Loucy (cell line): Measurements from ENCODE around the gene POLR3GL.

Source experiments
- H2AFZ ChIP-seq: fragments of 200-600 bp; sonication (generic); 2 replicates; pipeline ENCODE4 v1.6.0; 2016; ENCODE audit warnings: antibody characterized with exemption, mild to moderate bottlenecking, low read length, moderate library complexity
- H3F3A ChIP-seq: fragments of 200-600 bp; 2 replicates; pipeline ENCODE4 v1.6.0; 2016; ENCODE audit warnings: antibody characterized with exemption, low read depth, mild to moderate bottlenecking
- H3K27me3 ChIP-seq: fragments of 200-600 bp; sonication (generic); 2 replicates; pipeline ENCODE4 v1.6.1; 2014; ENCODE audit warnings: low read length, mild to moderate bottlenecking; ENCODE audit not compliant: insufficient read depth, poor library complexity, severe bottlenecking
- H3K36me3 ChIP-seq: fragments of 200-600 bp; sonication (generic); 2 replicates; pipeline ENCODE4 v1.6.1; 2016; ENCODE audit warnings: low read length; ENCODE audit not compliant: insufficient read depth
- H3K4me1 ChIP-seq: fragments of 200-600 bp; sonication (generic); 2 replicates; pipeline ENCODE4 v1.5.1; 2014; ENCODE audit warnings: low read length, mild to moderate bottlenecking; ENCODE audit not compliant: insufficient read depth, poor library complexity, severe bottlenecking
- H3K4me2 ChIP-seq: fragments of 200-600 bp; sonication (generic); 2 replicates; pipeline ENCODE4 v1.6.0; 2014; ENCODE audit warnings: antibody characterized with exemption, low read length, low read depth, mild to moderate bottlenecking; ENCODE audit not compliant: poor library complexity, severe bottlenecking
- H3K4me3 ChIP-seq: fragments of 200-600 bp; sonication (generic); 2 replicates; pipeline ENCODE4 v1.5.1; 2014; ENCODE audit warnings: low read length, mild to moderate bottlenecking, mixed read lengths; ENCODE audit not compliant: poor library complexity, severe bottlenecking
- H3K79me2 ChIP-seq: fragments of 200-600 bp; sonication (generic); 2 replicates; pipeline ENCODE4 v1.6.1; 2014; ENCODE audit warnings: low read length; ENCODE audit not compliant: insufficient read depth
- H3K9ac ChIP-seq: fragments of 200-600 bp; sonication (generic); 2 replicates; pipeline ENCODE4 v1.6.0; 2014; ENCODE audit warnings: mild to moderate bottlenecking, low read depth, low read length, moderate library complexity; ENCODE audit not compliant: poor library complexity, severe bottlenecking
- H3K9me2 ChIP-seq: fragments of 200-600 bp; sonication (generic); replicated peaks from 2 replicates; pipeline ENCODE4 v1.6.1; 2016; ENCODE audit warnings: low read depth, low read length, mixed read lengths
- H3K9me3 ChIP-seq: fragments of 200-600 bp; sonication (generic); 2 replicates; pipeline ENCODE4 v1.6.1; 2014; ENCODE audit warnings: mild to moderate bottlenecking, antibody characterized with exemption, low read length, low read depth; ENCODE audit not compliant: insufficient read depth
- H4K20me1 ChIP-seq: fragments of 200-600 bp; sonication (generic); 2 replicates; pipeline ENCODE4 v1.6.0; 2014; ENCODE audit warnings: antibody characterized with exemption, low read length, mild to moderate bottlenecking; ENCODE audit not compliant: insufficient read depth, poor library complexity, severe bottlenecking
- CTCF ChIP-seq: fragments of 200-600 bp; sonication (generic); conservative IDR thresholded peaks from 2 replicates; pipeline ENCODE4 v1.5.1; 2014; ENCODE audit warnings: mild to moderate bottlenecking, antibody characterized with exemption, low read length
- EZH2phosphoT487 ChIP-seq: fragments of 200-600 bp; IDR thresholded peaks from 2 replicates; pipeline ENCODE4 v1.6.1; 2018; ENCODE audit warnings: antibody characterized with exemption, mild to moderate bottlenecking, moderate library complexity, borderline replicate concordance

The POLR3GL gene

GRCh38 chr1:145964328-145965118, at the start of gene POLR3GL, which contains the start of gene ANKRD34A:
Gene POLR3GL (plus strand): TSS chr1:145964690. CDS start chr1:145974866, 10,176 bp downstream.
Gene ANKRD34A (minus strand): TSS chr1:145964575. CDS start chr1:145961759, 2,816 bp downstream.
- Histone ChIP-seq H3K36me3 (no peaks in the 10 kb centered on the region), H3K4me3 (peak within 1 kb of the TSS; percentile 86), H3K4me1 (peaks cover 31% of the 10 kb centered on the region)

GRCh38 chr1:145916745-145917144, 47.7 kb upstream of the POLR3GL start:
- H3F3A ChIP-seq: 0 out of 2 replicates have a peak, but pooled peaks cover 7% of the 10 kb centered on the region
- peaks cover 12% of the 10 kb centered on the region; the same call in 1 of the 2 replicates for H3K79me2 ChIP-seq
- H3K9ac ChIP-seq: no peak overlapping the region
- no peak overlapping the region for H3K4me3 ChIP-seq
- peaks cover 7% of the 10 kb centered on the region; the same call in 1 of the 2 replicates for H3K36me3 ChIP-seq
- no peak overlapping the region for H2AFZ ChIP-seq
- H3K9me2 ChIP-seq: no peaks in the 10 kb centered on the region
- H3K9me3 ChIP-seq: no peaks in the 10 kb centered on the region
- H3K27me3 ChIP-seq: no peaks in the 10 kb centered on the region
- peaks cover 14% of the 10 kb centered on the region for H3K4me1 ChIP-seq
- TF ChIP-seq EZH2phosphoT487: no peak
- no peak for TF ChIP-seq CTCF
- H4K20me1 ChIP-seq: no peaks in the 10 kb centered on the region
- H3K4me2 ChIP-seq: peak overlapping the region; percentile 86

More at GRCh38 chr1:145964328-145965118, at the start of gene POLR3GL, which contains the start of gene ANKRD34A:
- Histone ChIP-seq H3K4me2 (peak within 1 kb of the TSS; percentile 83), H3F3A (0 out of 2 replicates have a peak, but pooled peaks cover 8% of the 10 kb centered on the region), H4K20me1 (no peaks in the 10 kb centered on the region), H3K79me2 (peaks cover 43% of the 10 kb centered on the region; the same call in 1 of the 2 replicates), H3K27me3 (no peaks in the 10 kb centered on the region), H3K9me2 (no peaks in the 10 kb centered on the region), H3K9ac (peak within 1 kb of the TSS; percentile 80), H2AFZ (peak within 1 kb of the TSS; percentile 93), H3K9me3 (no peaks in the 10 kb centered on the region)
- no peak for TF ChIP-seq EZH2phosphoT487
- TF ChIP-seq CTCF: no peak

- H3K79me2 ChIP-seq: peaks cover 12% of the 10 kb centered on the region; the same call in 1 of the 2 replicates
- peak overlapping the region; percentile 85 for H3K9ac ChIP-seq
- no peaks in the 10 kb centered on the region for H4K20me1 ChIP-seq
Observed at GRCh38 chr1:145917595-145917994, 46.9 kb upstream of the POLR3GL start.

More at GRCh38 chr1:145917595-145917994, 46.9 kb upstream of the POLR3GL start:
- Histone ChIP-seq H3K4me1 (peaks cover 14% of the 10 kb centered on the region), H3K9me3 (no peaks in the 10 kb centered on the region), H3K36me3 (no peaks in the 10 kb centered on the region), H3K9me2 (no peaks in the 10 kb centered on the region), H3K4me2 (peak overlapping the region; percentile 86), H3K4me3 (peak overlapping the region; percentile 99), H3K27me3 (no peaks in the 10 kb centered on the region), H2AFZ (no peak overlapping the region), H3F3A (0 out of 2 replicates have a peak, but pooled peaks cover 9% of the 10 kb centered on the region)
- TF ChIP-seq EZH2phosphoT487 (no peak), CTCF (no peak)
